HG03457 (cell line): ENCODE data around the gene CSMD2.

Source experiments
- ATAC-seq: cut with Tn5 transposase; IDR thresholded peaks from one replicate; pipeline ENCODE4 v1.9.1; 2021; ENCODE audit warnings: moderate number of reproducible peaks; ENCODE audit not compliant: unreplicated experiment

CSMD2 gene

DNA sequence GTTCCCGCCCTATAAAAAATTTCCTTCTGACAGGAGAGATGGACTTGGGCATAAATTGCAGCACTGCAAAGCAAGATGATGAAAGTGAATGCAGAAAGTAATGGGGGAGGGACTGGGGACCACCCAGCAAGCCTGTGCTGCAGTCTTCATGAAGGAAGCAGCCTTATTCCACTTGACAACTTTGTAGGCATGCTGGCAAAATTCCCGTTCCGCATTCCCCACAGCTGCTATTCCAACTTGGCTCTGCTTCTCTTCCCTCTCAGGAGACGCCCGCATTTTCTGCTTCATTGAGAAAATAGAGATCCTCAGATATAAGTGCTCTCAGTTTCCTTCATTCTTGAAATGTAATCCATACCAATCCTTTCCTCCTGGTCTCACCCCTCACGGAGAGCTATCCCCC is 298.7 kb downstream of the CSMD2 start:
- no peak for ATAC-seq

DNA sequence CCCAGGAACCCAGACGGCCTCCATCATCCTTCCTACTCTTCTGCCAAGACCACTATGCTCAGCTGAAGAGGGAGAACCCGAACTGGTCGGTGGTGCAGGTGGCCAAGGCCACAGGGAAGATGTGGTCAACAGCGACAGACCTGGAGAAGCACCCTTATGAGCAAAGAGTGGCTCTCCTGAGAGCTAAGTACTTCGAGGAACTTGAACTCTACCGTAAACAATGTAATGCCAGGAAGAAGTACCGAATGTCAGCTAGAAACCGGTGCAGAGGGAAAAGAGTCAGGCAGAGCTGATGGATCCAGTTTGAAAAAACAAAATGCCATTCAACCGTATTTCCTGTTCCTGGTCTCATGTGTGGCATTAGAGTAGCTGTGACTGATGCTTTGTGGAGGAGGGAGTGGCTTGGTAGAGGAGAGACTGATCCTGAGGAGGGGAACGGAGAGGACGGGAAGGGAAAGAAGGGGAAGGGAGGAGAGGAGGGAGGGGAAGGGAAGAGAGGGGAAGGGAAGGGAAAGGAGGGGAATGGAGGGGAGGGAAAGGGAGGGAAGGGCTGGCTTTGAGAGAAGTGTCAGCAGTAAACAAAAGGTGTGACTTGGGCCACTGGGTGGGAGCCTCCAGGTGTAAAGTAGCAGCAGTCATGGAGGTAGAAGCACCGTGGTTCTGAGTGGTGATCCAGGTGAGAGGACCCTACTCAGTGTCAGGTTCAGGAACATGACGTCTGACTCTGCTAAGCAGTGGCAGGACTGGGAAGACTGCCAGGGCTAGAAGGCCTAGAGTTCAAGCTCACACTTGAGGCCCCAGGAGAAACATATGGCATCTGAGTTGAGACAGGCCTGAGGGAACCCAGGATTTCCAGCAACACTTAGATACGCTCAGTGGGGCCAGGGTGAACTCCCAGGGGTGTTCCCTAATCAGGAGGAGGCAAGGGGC is 300.3 kb downstream of the CSMD2 start:
- no peak for ATAC-seq

DNA sequence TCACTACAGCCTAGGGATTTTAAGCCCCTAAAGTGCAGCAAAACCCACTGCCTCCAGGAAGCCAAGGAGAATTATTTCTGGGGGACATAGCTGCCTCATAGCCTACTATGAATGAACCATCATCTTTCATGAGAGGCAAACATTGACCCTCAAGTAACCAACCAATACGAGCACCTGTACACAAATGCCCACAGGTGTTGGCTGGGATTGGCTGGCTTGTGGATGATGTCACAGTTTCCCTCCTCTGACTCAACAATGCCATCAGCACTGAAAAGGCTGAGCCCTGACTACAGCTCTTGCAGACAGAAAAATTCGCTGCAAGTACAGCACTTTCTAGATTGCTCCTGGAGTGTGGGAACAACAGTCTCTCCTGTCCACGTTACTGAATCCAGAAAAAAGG is 301.3 kb downstream of the CSMD2 start, which contains the start of gene HMGB4:
TSS of gene HMGB4 (plus strand) at position 301 of the 400 bp plus-strand sequence. CDS start 113 bp downstream, outside the sequence.
- ATAC-seq, result no peak

DNA sequence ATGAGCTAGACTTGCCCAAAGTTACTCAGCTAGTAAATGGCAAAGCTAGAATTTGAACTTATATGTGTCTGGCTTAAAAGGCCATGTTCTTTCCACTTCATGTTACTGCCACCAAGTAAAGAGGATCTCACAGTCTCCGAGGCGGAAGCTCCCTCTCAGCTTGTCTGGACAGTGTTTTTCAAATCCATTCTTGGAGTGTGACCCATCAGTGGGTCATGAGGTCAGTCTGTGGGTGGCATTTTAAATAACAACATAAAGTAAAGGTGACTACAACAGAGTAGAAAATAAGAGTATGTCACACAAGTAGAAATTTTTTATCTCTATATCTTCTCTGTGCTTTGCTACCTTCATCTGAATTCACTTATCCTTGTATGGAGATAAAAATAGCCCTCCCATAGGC is 304.4 kb downstream of the CSMD2 start:
- ATAC-seq, result no peak

DNA sequence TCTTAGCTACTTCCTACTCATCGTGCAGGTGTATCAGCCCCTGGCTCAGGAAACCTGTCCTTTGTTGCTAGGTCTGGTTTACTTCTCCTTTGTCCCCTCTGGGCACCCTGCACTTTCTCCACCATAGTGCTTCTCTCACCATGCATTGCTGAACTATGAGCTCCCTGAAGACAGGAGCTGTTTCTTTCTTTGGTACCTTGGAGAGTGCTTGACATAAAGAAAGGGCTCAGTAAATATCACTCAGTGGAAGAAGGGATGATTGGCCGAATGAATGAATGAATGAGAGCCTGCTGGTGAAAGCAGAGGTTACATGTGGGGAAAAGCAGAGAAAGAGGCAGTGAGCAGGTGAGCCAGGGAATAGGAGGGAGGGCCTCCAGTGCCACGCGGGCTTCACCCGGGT is 310.9 kb downstream of the CSMD2 start:
- no peak for ATAC-seq

DNA sequence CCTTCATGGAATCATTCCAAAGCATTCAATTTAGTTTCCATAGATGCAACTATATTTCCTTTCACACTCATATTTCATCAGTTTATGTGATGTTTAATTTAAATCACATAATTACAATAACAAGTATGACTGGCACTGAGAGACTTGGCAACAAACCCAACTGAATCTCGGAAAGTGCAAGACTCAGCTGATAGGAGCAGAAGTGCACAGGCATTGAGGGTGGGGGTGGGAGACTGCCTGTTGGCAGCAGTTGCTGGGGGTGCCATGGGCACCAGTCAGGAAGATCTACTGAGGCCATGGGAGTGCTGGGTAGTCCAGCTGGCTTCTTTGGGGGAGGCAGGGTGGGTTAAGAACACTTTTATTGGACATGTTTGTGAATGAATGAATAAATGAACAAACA is 311.6 kb downstream of the CSMD2 start:
- ATAC-seq, result no peak

DNA sequence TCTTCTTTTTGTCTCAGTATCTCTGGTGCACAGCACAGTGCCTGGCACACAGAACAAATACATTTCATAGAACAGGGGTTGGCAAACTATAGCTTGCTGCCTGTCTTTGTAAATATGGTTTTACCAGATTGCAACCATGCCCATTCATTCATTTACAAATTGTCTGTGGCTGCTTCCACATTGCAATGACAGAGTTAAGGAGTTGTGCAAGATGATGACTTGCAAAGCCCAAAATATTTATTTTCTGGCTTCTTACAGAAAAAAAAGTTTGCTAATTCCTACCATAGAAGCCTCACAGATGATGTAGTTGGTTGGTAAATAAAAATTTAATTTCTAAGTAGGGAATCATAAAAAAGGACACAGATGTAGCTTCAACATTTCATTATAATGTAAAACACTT is 312.3 kb downstream of the CSMD2 start:
- no peak for ATAC-seq

DNA sequence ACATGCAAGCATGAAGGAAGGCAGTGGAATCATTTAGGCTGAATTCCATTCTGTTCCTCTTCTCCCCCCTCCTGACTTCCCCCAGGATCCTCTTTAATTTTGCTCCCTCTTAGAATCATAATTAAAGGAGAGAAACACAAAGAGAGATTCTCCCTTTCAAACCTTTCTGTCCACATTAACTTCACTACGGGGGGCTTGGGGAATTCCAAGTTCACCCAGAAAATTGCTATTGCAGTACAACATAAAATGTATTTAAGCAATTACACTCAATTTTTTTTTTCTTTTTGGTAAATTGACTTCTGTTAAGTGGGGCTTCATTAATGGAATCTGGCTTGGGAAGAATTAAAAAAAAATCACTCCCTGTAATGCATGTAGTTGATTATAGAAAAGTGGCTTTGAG is 314.5 kb downstream of the CSMD2 start:
- ATAC-seq, result no peak

DNA sequence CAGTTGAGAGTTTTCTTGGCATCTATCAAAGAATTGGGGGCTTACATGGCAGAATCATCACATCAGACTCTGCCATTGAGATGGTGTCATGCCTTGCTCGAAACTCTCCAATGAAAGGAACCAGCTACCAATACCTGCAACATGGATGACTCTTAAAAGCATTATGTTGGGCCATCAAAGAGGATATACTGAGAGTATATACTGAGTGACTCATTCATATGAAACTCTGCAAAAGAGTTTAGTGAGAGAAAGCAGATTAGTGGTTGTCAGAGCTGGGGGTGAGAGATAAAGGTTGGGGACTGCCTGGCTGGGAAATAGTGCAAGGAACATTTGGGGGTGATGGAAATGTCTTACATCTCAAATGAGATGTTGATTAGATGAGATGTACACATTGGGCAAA is 315.8 kb downstream of the CSMD2 start:
- no peak for ATAC-seq

DNA sequence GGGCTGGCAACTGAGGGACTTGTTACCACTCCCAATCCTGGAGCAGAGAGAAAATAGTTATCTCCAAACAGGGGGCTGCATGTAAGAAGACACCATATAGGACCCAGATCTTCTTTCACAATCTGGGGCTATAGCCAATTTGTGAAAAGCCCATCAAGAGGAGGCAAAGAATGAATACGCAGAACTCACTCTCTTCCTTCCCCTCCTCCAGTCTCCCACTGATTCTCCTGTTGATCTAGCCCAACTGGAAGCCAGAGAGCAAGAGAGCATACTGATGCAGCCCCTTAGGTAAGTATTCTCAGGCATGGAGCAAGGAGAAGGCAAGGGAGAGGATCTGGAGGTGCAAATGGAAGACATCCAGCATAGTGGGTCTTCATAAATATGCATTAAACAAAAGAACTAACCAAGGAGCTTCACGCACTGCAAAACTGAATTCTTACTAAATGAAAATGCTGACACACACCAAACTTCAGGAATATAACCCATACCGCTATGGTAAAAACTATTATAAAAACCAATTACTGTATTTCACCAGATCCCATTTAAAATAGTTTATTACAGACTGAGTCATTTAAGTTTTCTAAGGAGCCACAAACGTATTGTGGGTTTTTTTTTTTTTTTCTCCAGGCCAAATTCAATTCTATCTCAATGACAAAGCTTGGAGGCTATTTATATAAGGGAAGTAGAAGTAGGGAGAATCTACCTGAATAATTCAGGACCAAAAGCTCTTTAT is 316.7 kb downstream of the CSMD2 start:
- ATAC-seq, result no peak

DNA sequence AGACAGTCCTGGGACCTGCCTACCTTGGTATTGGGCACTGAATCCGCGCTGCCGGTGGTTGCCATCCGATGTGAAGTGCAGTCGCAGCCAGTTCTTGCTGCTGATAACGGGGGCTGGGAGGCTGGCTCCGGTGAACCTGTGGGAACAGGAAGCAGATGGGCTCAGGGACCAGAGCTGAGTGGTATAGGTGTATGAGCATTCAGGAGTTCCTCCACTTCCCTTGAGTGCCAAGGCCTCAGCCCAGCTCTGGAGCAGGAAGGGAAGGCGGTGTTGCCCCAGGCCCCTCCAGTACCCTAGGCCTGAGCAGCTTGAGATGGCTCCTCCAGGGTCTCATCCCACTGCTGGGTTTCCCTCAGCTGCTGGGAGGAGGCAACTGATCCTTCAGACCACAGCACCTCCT is 318.2 kb downstream of the CSMD2 start:
- ATAC-seq, result no peak

DNA sequence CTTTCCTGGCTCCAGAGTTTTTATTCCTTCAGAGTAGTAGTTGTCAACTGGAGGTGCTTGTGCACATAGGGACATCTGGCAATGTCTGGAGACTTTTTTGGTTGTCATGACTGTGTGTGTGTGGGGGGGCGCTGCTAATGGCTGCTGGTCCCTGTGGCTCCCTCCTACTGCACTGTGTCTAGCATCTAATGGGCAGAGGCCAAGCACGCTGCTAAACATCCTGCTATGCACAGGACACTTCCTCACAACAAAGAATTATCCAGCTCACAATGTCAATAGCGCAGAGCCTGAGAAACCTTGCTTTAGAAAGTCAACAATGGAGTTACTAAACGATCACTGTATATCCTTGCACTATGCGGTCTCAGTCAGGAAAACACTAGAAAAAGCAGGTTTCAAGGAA is 320.9 kb downstream of the CSMD2 start:
- ATAC-seq, result no peak

DNA sequence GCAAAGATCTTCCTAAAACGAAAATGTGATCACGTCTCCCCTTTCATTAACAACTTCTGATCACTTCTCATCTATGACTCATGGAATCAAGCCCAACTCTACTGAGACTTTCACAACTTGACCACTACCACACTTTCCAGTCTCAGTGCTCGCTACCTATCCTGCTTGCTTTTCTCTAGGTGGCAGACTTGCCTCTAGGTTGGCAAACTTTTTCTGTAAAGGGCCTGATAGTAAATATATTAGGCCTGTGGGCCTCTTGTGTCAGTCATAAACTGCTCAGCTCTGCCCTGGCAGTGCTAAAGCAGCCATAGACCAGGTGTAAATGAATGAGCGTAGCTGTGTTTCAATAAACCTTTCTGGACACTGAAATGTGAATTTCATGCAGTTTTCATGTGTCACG is 322.7 kb downstream of the CSMD2 start:
- no peak for ATAC-seq

DNA sequence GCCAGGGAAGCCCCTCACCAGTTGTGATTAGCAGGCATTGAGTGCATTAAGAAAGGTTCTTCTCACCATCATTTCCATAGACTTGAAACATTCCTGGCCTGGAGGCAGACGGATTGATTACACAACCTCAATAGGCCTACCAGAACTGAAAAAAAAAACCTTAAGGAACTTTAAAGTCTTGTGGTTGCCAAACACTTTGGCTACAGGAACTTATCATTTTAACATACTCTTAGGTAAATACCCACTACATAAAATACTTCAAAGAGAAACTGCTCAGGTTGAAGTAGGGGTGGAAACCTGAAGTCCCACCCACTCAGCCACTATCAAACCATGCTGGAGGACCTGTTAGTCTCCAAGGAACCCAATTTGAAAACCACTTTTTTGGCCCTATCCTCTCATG is 323.5 kb downstream of the CSMD2 start:
- ATAC-seq, result no peak

DNA sequence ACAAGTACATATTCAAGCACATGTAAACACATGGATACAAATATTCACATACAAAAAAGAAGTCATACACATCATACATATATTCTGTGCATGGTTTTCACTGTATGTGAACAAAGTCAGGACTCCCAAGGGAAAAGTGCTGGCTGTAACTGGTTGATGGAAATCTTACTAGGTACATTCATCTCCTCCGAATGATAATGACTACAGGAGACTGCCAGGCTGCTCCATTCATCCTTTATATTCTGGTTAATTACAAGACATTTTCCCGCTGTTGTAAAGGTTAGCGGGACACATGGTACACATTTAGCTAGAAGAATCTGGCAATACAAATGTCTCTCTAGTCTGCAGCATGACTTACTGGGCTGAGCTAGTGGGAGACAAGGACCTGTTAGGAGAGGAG is 327.4 kb downstream of the CSMD2 start:
- no peak for ATAC-seq

DNA sequence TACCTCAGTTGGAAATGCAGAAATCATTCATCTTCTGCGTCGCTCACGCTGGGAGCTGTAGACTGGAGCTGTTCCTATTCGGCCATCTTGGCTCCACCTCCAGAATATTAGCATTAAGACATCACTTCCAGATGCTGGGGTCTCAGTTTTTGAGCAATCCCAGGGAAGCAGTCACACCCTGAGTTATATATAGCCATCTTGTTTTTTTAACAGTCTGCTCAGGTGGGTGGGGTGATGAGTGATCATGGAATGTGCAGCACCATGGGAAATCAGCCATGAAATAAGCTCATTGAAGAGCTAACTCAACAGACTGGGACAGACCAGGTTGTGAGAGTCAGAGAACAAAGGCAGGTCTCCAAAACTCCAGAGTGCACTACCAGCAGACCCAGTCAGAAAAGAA is 328.1 kb downstream of the CSMD2 start:
- no peak for ATAC-seq

DNA sequence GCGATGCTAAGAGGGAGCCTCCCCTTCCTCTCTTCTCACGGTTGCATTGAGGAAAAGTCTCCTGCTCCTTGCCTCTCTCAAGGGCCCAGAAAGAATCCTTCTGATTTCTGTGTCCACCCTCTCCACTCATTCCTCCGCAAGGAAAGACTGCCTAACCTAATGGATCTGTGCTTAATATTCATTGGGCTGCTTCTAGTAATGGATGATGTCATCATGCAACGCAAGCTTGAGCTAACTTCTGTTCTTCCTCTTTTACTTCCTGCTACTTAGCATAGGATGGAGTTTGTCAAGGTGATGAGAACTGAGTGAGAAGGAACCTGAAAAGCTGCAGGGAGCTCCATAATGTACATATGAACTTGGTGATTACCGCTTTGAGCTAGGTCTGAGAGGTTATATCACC is 336.4 kb downstream of the CSMD2 start:
- ATAC-seq, result no peak

DNA sequence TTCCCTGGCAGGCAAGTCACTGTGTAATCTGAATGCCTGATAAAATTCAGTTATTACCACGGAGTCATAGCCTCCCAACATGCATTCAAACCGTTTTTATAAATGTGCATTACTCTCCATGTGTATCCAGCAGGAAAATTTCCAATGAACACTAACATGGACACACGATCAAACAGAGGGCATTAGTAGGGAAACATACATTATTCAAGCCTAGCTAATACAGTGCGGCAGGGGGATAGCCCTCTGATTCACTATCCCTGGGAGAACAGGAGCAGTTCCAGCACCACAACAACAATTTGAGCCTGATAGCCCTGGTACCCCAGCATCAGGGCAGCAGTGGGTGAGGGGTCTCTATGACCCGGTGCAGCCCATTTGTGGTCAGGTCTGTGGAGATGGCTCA is 337.0 kb downstream of the CSMD2 start:
- no peak for ATAC-seq

DNA sequence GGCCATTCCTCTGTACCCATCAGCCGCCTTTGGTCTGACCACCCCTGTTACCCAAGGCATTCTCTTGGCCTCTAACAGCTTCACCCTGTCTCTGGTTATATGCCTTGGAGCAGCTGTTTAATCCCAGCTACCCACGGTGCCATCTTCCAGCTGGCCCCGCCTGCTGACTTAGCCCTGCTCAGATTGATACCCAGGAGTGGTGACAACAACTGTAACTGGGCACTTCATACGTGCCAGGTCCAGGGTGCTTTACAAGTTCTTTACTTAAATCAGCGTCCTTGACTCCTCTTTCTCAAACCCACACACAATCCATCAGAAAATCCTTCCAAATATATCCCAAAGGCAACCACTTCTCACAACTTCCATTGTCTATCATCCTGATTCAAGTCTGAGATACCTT is 338.3 kb downstream of the CSMD2 start:
- no peak for ATAC-seq

DNA sequence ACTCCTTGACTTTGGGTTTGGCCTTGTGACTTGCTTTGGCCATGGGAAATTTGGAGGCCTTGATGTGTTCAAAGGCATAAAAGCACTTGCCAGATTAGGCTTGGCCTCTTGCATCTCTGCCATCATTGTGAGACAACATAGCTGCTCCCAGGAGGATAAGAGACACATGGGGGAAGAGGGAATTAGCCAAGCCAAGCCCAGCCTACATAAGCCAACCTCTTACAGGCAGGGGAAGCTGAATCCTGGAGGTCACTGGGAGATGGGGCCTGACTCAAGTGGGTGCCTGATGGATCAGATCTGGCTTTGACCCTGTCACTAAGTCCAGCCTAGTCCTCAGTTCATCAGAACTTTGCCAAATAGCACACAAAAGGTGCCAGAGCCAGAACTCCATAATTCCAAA is 338.7 kb downstream of the CSMD2 start:
- ATAC-seq, result no peak

DNA sequence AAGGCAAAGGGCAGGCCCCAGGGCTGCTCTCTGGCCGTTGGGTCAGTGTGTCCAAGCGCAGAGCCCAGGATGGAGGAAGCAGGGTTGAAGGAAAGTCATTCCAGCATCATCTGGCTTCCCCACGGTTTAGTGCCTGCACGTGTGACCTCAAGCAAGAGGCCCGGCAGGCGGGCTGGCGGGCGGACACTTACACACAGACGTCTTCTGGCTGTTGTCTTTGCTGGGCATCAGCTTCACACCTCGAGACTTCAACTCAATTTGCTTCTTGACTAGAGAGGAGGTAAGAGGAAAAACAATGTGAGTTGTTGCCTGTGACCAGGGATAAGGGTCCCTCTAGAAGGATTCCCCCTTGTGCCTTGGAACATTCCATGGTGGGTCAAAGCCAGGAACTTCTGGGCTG is 339.5 kb downstream of the CSMD2 start:
- no peak for ATAC-seq

DNA sequence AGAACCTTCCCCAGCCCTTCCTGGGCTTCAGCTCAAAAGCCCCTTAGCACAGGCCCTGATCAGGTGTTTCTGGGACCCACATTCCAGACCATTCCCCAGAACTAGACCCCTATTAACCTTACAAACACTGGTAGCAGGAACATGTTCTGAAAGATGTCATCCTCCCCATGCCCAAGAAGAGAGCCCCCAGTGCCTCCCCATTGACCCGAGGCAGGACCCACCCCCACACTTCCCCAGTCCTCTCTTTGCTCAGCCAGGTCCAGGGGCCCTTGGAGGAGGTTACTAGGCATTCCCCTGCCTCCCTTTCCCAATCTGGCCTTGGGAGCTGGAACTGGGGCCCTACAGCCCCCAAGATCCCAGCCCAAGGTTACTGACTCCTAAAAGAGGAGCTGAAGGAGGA is 340.1 kb downstream of the CSMD2 start:
- no peak for ATAC-seq
